ENCODE measurements around the gene LPCAT1.

DNA sequence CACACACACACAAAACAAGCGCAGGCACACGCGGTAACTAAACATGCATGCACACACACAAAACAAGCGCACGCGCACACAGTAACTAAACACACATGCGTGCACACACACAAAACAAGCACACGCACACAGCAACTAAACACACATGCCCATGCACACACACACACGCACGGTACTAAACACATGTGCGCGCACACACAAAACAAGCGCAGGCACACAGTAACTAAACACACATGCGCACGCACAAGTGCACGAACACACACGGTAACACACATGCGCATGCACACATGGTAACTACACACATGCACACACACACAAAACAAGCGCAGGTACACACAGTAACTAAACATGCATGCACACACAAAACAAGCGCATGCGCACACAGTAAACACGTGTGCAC is 58.6 kb downstream of the LPCAT1 start:
- TF ChIP-seq, protein P1, sequence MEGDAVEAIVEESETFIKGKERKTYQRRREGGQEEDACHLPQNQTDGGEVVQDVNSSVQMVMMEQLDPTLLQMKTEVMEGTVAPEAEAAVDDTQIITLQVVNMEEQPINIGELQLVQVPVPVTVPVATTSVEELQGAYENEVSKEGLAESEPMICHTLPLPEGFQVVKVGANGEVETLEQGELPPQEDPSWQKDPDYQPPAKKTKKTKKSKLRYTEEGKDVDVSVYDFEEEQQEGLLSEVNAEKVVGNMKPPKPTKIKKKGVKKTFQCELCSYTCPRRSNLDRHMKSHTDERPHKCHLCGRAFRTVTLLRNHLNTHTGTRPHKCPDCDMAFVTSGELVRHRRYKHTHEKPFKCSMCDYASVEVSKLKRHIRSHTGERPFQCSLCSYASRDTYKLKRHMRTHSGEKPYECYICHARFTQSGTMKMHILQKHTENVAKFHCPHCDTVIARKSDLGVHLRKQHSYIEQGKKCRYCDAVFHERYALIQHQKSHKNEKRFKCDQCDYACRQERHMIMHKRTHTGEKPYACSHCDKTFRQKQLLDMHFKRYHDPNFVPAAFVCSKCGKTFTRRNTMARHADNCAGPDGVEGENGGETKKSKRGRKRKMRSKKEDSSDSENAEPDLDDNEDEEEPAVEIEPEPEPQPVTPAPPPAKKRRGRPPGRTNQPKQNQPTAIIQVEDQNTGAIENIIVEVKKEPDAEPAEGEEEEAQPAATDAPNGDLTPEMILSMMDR (IDR thresholded peaks at IDR 0.05; ENCODE audit: insufficient read depth, low read depth, low read length) = no peak
- TF ChIP-seq EZH2 (IDR thresholded peaks at IDR 0.05; ENCODE audit: insufficient read depth, low read length) = no peak
